ES-I3 (cell line): Measurements from ENCODE around the gene SLC22A14.
"Not testable (repeated sequence)": the region's sequence is repeated elsewhere in the genome, so short reads cannot be mapped to it uniquely, and the experiment has no call there.

ENCODE experiments used
- H3K36me3 ChIP-seq: 2 replicates; pipeline ENCODE4 v1.6.1; 2013; ENCODE audit warnings: mild to moderate bottlenecking, low read length, control low read depth, moderate library complexity; ENCODE audit not compliant: insufficient read depth
- H3K4me1 ChIP-seq: 2 replicates; pipeline ENCODE4 v1.6.1; 2013; ENCODE audit warnings: mild to moderate bottlenecking, control low read depth, low read length; ENCODE audit not compliant: insufficient read depth
- H3K9ac ChIP-seq: 2 replicates; pipeline ENCODE4 v1.6.1; 2013; ENCODE audit warnings: low read depth, mild to moderate bottlenecking, low read length, moderate library complexity
- H3K9me3 ChIP-seq: 2 replicates; pipeline ENCODE4 v1.6.1; 2013; ENCODE audit warnings: mild to moderate bottlenecking, low read length, moderate library complexity; ENCODE audit not compliant: control insufficient read depth, insufficient read depth

The SLC22A14 gene

DNA sequence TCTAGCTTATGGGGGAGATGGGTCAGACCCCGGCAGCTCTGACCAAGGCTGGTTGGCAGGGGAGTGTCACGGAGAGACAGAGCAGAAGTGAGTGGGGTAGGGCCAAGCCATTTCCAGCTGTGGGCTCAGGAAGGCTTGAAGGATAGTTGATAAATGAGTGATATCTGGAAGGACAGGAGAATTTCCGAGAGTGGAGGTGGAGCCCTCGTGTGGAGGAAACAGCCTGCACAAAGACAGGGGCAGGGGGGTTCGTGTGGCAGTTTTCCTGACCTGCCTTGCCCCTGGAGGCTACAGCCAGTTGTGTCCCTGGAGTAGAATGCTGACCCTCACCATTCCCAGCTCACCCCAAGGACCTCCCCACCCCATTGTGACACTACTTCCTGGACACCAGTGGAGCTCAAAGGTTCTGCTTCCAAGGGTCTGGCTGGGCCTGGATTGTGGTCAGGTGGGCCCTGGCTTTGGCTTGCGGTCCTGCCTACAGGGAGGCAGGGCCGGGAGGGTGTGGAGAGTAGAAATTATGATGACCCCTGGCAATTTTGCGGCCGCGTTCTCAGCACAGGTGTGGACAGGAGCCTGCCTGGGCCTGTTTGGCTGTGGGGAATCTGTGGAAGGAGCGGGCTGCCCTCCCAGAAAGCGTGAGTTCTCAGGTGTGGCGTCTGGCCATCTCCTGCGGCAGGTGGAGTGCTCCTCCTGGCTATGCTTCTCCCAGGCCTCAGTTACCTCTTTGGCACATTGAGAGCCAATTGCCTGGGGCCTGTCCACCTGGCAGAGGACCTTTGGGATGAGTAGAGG lies at the start of gene SLC22A14:
TSS of gene SLC22A14 (plus strand) at position 400 of the 792 bp plus-strand sequence. CDS start 23,733 bp downstream, outside the sequence.
- H3K4me1 ChIP-seq = no peaks in the 10 kb centered on the region
- H3K36me3 ChIP-seq = no peaks in the 10 kb centered on the region
- H3K9ac ChIP-seq = no peak within 1 kb of the TSS
- H3K9me3 ChIP-seq = no peaks in the 10 kb centered on the region

- Histone ChIP-seq H3K9me3 (no peaks in the 10 kb centered on the region; the same call in 1 of the 2 replicates), H3K9ac (no peak overlapping the region), H3K4me1 (no peaks in the 10 kb centered on the region), H3K36me3 (0 out of 2 replicates have a peak, but pooled peaks cover 6% of the 10 kb centered on the region)
Observed at GRCh38 chr3:38232701-38233100, 49.4 kb upstream of the SLC22A14 start.

DNA sequence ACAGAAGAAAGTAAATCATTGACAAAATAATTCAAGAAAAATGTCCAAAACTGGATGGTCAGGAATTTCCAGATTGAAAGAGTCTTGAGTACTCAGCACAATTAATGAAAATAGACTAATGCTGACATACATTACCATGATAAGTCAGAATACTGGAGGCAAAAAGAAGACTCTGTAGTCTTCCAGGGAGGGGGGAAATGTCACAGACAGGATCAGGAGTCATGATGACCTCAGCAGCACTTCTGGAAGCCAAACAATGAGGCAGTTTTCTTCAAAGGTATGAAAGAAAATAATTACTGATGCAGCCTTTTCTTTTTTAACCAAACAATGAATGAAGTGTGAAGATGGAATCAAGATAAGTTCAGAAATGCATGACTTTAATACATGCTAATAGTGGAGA lies 46.6 kb upstream of the SLC22A14 start:
- peaks cover 7% of the 10 kb centered on the region; the same call in 1 of the 2 replicates for H3K36me3 ChIP-seq
- H3K9ac ChIP-seq = no peak overlapping the region
- no peaks in the 10 kb centered on the region for H3K4me1 ChIP-seq
- no peaks in the 10 kb centered on the region; the same call in 1 of the 2 replicates for H3K9me3 ChIP-seq

DNA sequence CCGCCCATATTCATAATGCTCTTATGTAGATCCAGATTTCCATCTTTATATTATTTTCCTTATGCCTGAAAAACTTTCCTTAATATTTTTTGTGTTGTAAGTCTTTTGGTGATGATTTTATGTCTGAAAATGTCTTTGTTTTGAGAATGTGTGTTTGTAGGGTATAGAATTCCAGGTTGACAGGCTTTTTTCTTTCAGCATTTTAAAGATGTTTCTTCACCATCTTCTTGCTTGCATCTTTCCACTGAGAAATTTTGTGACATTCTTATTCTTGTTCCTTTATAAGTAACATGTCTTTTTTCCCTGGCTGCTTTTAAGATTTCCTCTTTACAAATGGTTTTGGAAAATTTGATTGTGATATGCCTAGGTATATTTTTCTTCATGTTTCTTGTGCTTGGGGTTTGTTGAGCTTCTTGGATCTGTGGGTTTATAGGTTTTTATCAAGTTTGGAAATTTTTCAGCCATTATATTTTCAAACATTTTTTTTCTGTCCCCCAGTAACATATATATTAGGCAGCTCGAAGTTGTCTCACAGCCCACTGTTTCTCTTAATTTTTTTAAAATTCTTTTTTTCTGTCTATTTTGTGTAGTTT lies 43.6 kb upstream of the SLC22A14 start:
- Histone ChIP-seq H3K9ac (no peak overlapping the region), H3K9me3 (no peaks in the 10 kb centered on the region; the same call in 1 of the 2 replicates), H3K36me3 (peaks cover 7% of the 10 kb centered on the region; the same call in 1 of the 2 replicates), H3K4me1 (no peaks in the 10 kb centered on the region)

GRCh38 chr3:38242812-38243211 lies 39.3 kb upstream of the SLC22A14 start:
- H3K9ac ChIP-seq, H3K9me3 ChIP-seq, H3K36me3 ChIP-seq, H3K4me1 ChIP-seq: not testable (repeated sequence)

DNA sequence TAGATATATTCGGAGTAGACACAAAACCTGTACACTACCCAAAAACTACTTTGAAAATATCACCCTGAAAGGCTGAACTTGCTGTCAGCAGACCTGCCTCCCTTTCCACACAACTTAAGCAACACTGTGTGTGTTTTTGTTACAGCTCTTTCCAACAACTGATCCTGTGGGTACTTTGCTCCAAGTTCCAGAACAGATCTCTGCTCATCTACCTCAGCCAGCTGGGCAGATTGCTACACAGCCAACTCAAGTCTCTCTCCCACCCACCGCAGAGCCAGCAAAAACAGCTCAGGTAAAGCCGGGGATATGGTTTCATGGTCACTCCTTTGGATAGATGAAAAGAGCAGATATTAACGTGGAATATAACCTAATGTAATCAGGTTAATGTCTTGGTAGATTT lies 36.2 kb upstream of the SLC22A14 start:
- H3K36me3 ChIP-seq = 0 out of 2 replicates have a peak, but pooled peaks cover 2% of the 10 kb centered on the region
- no peaks in the 10 kb centered on the region for H3K9me3 ChIP-seq
- peaks cover 6% of the 10 kb centered on the region for H3K4me1 ChIP-seq
- no peak overlapping the region for H3K9ac ChIP-seq

DNA sequence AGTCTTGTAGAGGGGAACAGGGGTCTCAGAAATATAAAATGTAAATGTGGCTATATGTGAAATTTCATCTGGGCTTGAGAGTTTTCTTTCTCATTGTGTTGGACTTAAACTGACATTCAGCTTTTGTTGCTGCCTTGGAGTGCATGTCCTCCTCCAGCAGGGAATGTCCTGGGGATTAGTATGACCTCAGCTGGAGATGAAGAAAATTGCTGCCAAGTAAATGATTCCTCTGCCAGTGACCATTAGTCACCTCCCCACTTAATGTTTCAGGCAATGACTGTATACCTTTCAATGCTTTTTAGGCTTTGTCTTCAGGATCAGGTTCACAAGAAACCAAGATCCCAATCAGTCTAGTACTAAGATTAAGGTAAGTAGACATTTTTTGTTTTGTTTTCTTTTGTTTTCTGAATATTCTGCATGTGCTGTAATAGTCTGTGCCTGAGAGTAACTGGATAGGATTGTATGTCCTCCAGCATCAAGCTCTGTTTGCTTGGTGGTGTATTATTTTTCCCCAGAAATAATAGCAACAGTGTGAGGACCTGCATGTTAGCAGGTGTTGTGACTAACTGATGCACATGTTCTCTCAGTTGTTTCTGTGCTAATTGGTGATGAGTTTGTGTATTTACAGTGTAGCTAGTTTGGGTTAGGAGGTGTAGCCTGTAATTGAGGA lies 34.6 kb upstream of the SLC22A14 start:
- Histone ChIP-seq H3K9ac (no peak overlapping the region), H3K9me3 (no peaks in the 10 kb centered on the region), H3K36me3 (peaks cover 6% of the 10 kb centered on the region; the same call in 1 of the 2 replicates), H3K4me1 (peaks cover 6% of the 10 kb centered on the region)

GRCh38 chr3:38250198-38250597 lies 31.9 kb upstream of the SLC22A14 start:
- Histone ChIP-seq H3K4me1 (peaks cover 6% of the 10 kb centered on the region), H3K36me3 (peaks cover 7% of the 10 kb centered on the region; the same call in 1 of the 2 replicates), H3K9ac (no peak overlapping the region), H3K9me3 (no peaks in the 10 kb centered on the region)

DNA sequence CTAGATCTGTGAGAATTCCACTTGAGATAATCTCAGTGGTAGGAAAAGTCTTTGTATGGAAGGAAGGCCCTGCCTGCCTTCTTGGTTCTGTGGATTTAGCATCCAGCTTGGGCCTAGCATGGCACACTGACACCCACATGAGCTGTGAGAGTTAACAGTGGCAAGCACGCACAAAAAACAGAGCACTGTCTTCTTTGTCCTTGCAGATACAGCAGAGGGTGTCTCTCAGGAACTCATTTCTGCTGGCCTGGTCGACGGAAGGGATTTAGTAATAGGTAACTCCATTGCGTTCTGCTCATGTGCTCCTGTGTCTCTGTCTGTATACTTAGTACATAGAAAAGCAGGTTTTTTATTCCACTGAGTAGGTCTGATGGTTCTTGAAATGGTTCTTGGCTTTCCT lies 30.9 kb upstream of the SLC22A14 start:
- Histone ChIP-seq H3K4me1 (peaks cover 6% of the 10 kb centered on the region), H3K9me3 (no peaks in the 10 kb centered on the region), H3K36me3 (peaks cover 7% of the 10 kb centered on the region; the same call in 1 of the 2 replicates), H3K9ac (no peak overlapping the region)

- peaks cover 4% of the 10 kb centered on the region; the same call in 1 of the 2 replicates for H3K36me3 ChIP-seq
- no peak overlapping the region for H3K9ac ChIP-seq
- no peaks in the 10 kb centered on the region; the same call in 1 of the 2 replicates for H3K4me1 ChIP-seq
- H3K9me3 ChIP-seq = no peaks in the 10 kb centered on the region
Observed at GRCh38 chr3:38253704-38254103, 28.4 kb upstream of the SLC22A14 start.

- H3K9ac ChIP-seq = no peak overlapping the region
- H3K9me3 ChIP-seq = no peaks in the 10 kb centered on the region
- H3K36me3 ChIP-seq = peaks cover 4% of the 10 kb centered on the region; the same call in 1 of the 2 replicates
- H3K4me1 ChIP-seq = no peaks in the 10 kb centered on the region; the same call in 1 of the 2 replicates
Observed at GRCh38 chr3:38254872-38255271, 27.2 kb upstream of the SLC22A14 start.

- H3K9ac ChIP-seq = no peak overlapping the region
- H3K36me3 ChIP-seq = peaks cover 4% of the 10 kb centered on the region; the same call in 1 of the 2 replicates
- no peaks in the 10 kb centered on the region for H3K9me3 ChIP-seq
- H3K4me1 ChIP-seq = no peaks in the 10 kb centered on the region; the same call in 1 of the 2 replicates
Observed at GRCh38 chr3:38255627-38256026, 26.5 kb upstream of the SLC22A14 start.

GRCh38 chr3:38257583-38257982 lies 24.5 kb upstream of the SLC22A14 start:
- Histone ChIP-seq H3K9me3 (no peaks in the 10 kb centered on the region), H3K4me1 (no peaks in the 10 kb centered on the region; the same call in 1 of the 2 replicates), H3K36me3 (peaks cover under 1% of the 10 kb centered on the region; the same call in 1 of the 2 replicates), H3K9ac (no peak overlapping the region)

DNA sequence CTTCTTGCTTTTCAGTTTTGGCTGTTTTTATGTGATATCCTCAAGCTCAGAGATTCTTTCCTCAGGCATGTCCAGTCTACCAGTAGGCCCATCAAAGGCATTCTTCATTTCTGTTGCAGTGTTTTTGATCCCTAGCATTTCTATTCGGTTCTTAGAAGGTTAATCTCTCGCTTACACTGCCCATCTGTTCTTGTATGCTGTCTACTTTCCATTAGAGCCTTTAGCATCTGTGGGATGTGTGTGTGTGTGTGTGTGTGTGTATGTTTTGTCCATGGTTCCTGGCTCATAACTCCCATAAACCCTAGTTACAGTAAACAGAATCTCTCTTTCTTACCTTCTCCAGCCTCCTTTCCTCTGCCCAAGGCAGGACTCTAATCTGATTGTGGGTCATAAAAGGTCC lies 21.6 kb upstream of the SLC22A14 start:
- Histone ChIP-seq H3K9me3 (no peaks in the 10 kb centered on the region), H3K36me3 (no peaks in the 10 kb centered on the region), H3K9ac (no peak overlapping the region), H3K4me1 (no peaks in the 10 kb centered on the region; the same call in 1 of the 2 replicates)
